Measurements from ENCODE around the gene RNASE11. TPM values are rescaled to one million over a fixed set of nuclear protein-coding genes. Genes with fewer than 3 reads are reported as not detected.
"Not testable (repeated sequence)": the region's sequence is repeated elsewhere in the genome, so short reads cannot be mapped to it uniquely, and the experiment has no call there.

RNASE11 gene
- total RNA-seq, 5 donors from 2014 or later (not counting 1 experiment from before 2014, with no cell fraction given), result not detected

- Mint-ChIP-seq H3K36me3 (peaks cover 5% of the 10 kb centered on the region), H3K27ac (no peak overlapping the region), H3K4me3 (no peak overlapping the region), H3K9me3 (peaks cover 0 to 12% (median 4%) of the 10 kb centered on the region in 3 donors), H3K4me1 (peaks cover 10 to 12% (median 11%) of the 10 kb centered on the region in 3 donors), H3K27me3 (peaks cover 0 to 3% of the 10 kb centered on the region in 2 donors)
- H3K36me3 ChIP-seq (ENCODE audit: control insufficient read depth in 2 of 2, extremely low read depth in 1 of 2, insufficient read depth in 1 of 2, low read length in 1 of 2), result no peaks in the 10 kb centered on the region
- CTCF ChIA-PET, result no interaction called here
- ATAC-seq (replicated peaks in 1 of 4) (no peak), DNase-seq (no peak)
- no peak overlapping the region for H3K27ac ChIP-seq (ENCODE audit: low read length)
- no peaks in the 10 kb centered on the region for H3K9me3 ChIP-seq
- no peaks in the 10 kb centered on the region for H3K27me3 ChIP-seq (replicated peaks in 1 of 2; ENCODE audit: control insufficient read depth in 2 of 2, extremely low read depth in 1 of 2, insufficient read depth in 2 of 2, low read length in 1 of 2)
- POLR2A ChIA-PET, result no interaction called here
- no peaks in the 10 kb centered on the region for H3K4me1 ChIP-seq (ENCODE audit: control insufficient read depth in 1 of 2, extremely low read depth in 1 of 2, insufficient read depth in 2 of 2, low read length in 2 of 2)
- 100% methylated on average over 2 of the region's 3 CpGs for whole genome bisulfite sequencing (ENCODE audit: insufficient coverage)
- no peak overlapping the region for H3K4me3 ChIP-seq (ENCODE audit: control insufficient read depth in 1 of 2, extremely low read depth in 1 of 2, low read length in 1 of 2)
Observed at GRCh38 chr14:20568393-20568792, 19.4 kb downstream of the RNASE11 start.

- H3K4me3 Mint-ChIP-seq; H3K36me3 Mint-ChIP-seq; CTCF ChIA-PET; H3K27ac Mint-ChIP-seq; ATAC-seq (replicated peaks in 1 of 4); DNase-seq; H3K27me3 ChIP-seq (replicated peaks in 1 of 2; ENCODE audit: control insufficient read depth in 2 of 2, extremely low read depth in 1 of 2, insufficient read depth in 2 of 2, low read length in 1 of 2); H3K9me3 ChIP-seq; H3K27me3 Mint-ChIP-seq; H3K27ac ChIP-seq (ENCODE audit: low read length); POLR2A ChIA-PET; H3K36me3 ChIP-seq (ENCODE audit: control insufficient read depth in 2 of 2, extremely low read depth in 1 of 2, insufficient read depth in 1 of 2, low read length in 1 of 2); H3K4me3 ChIP-seq (ENCODE audit: control insufficient read depth in 1 of 2, extremely low read depth in 1 of 2, low read length in 1 of 2); H3K4me1 ChIP-seq (ENCODE audit: control insufficient read depth in 1 of 2, extremely low read depth in 1 of 2, insufficient read depth in 2 of 2, low read length in 2 of 2): not testable (repeated sequence)
- H3K4me1 Mint-ChIP-seq, result peaks cover 10 to 12% (median 11%) of the 10 kb centered on the region in 3 donors
- H3K9me3 Mint-ChIP-seq, result peaks cover 0 to 12% (median 4%) of the 10 kb centered on the region in 3 donors
- WGBS (ENCODE audit: insufficient coverage), result 100% methylated on average over 1 of the region's 1 CpG
Observed at GRCh38 chr14:20567199-20567598, 20.6 kb downstream of the RNASE11 start.

- CTCF ChIA-PET, result no interaction called here
- WGBS (ENCODE audit: insufficient coverage), result 96% methylated on average over 2 of the region's 2 CpGs
Observed at GRCh38 chr14:20564501-20564997, 23.3 kb downstream of the RNASE11 start.

GRCh38 chr14:20563971-20564370, 23.8 kb downstream of the RNASE11 start:
- Histone ChIP-seq H3K4me3 (ENCODE audit: control insufficient read depth in 1 of 2, extremely low read depth in 1 of 2, low read length in 1 of 2) (no peak overlapping the region), H3K9me3 (no peaks in the 10 kb centered on the region), H3K27ac (ENCODE audit: low read length) (no peak overlapping the region), H3K36me3 (ENCODE audit: control insufficient read depth in 2 of 2, extremely low read depth in 1 of 2, insufficient read depth in 1 of 2, low read length in 1 of 2) (no peaks in the 10 kb centered on the region), H3K4me1 (ENCODE audit: control insufficient read depth in 1 of 2, extremely low read depth in 1 of 2, insufficient read depth in 2 of 2, low read length in 2 of 2) (no peaks in the 10 kb centered on the region), H3K27me3 (replicated peaks in 1 of 2; ENCODE audit: control insufficient read depth in 2 of 2, extremely low read depth in 1 of 2, insufficient read depth in 2 of 2, low read length in 1 of 2) (no peaks in the 10 kb centered on the region)
- H3K4me3 Mint-ChIP-seq, result no peak overlapping the region
- H3K27ac Mint-ChIP-seq, result no peak overlapping the region
- ATAC-seq (replicated peaks in 1 of 4) (no peak), DNase-seq (no peak)
- WGBS (ENCODE audit: insufficient coverage), result no CpG with 5 or more reads among the region's 1 CpG
- ChIA-PET CTCF (no interaction called here), POLR2A (interaction anchor here in 1 of 2 donors (0.5 to 0.6 kb wide), 2 partner anchors 140 to 205 kb away, joined by 3 to 8 read pairs; no protein-coding TSS in a partner anchor)
- peaks cover 5% of the 10 kb centered on the region for H3K36me3 Mint-ChIP-seq
- peaks cover 0 to 6% (median 4%) of the 10 kb centered on the region in 3 donors for H3K9me3 Mint-ChIP-seq
- H3K4me1 Mint-ChIP-seq, result peaks cover 10 to 12% (median 11%) of the 10 kb centered on the region in 3 donors
- H3K27me3 Mint-ChIP-seq, result peaks cover 3 to 6% of the 10 kb centered on the region in 2 donors

More at GRCh38 chr14:20564501-20564997, 23.3 kb downstream of the RNASE11 start:
- no peak for DNase-seq
- Mint-ChIP-seq H3K27ac (no peak overlapping the region), H3K4me1 (peaks cover 10 to 12% (median 11%) of the 10 kb centered on the region in 3 donors), H3K36me3 (peaks cover 5% of the 10 kb centered on the region), H3K4me3 (no peak overlapping the region), H3K9me3 (peaks cover 0 to 8% (median 4%) of the 10 kb centered on the region in 3 donors), H3K27me3 (peaks cover 0 to 6% of the 10 kb centered on the region in 2 donors)
- Histone ChIP-seq H3K4me3 (ENCODE audit: control insufficient read depth in 1 of 2, extremely low read depth in 1 of 2, low read length in 1 of 2) (no peak overlapping the region), H3K27me3 (replicated peaks in 1 of 2; ENCODE audit: control insufficient read depth in 2 of 2, extremely low read depth in 1 of 2, insufficient read depth in 2 of 2, low read length in 1 of 2) (no peaks in the 10 kb centered on the region), H3K4me1 (ENCODE audit: control insufficient read depth in 1 of 2, extremely low read depth in 1 of 2, insufficient read depth in 2 of 2, low read length in 2 of 2) (no peaks in the 10 kb centered on the region), H3K9me3 (no peaks in the 10 kb centered on the region), H3K27ac (ENCODE audit: low read length) (no peak overlapping the region), H3K36me3 (ENCODE audit: control insufficient read depth in 2 of 2, extremely low read depth in 1 of 2, insufficient read depth in 1 of 2, low read length in 1 of 2) (no peaks in the 10 kb centered on the region)
- ATAC-seq (replicated peaks in 1 of 4), result no peak
- POLR2A ChIA-PET, result no interaction called here

DNA sequence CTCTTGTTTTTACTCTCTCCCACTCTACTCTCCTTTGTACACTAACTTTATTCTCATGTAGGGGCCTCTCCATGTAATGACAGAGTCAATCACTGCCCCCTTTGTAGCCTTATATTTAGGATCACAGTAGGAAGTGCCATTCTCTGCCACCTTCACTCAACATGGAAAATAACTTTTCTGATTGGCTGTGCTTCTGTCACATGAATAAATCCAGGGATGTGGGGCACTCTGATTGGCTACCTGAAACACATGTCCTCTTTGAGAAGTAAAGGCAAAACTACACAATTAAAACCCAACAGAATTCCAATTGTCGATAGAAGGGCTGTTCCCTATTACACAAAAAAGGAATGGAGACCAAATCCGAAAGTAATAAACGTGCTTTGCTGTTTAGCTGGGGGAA, 26.8 kb downstream of the RNASE11 start, which contains the start of gene RNASE9:
RNASE9 (minus strand) TSS at position 87 of the 400 bp plus-strand sequence.
- no peak for ATAC-seq (replicated peaks in 1 of 4)
- no peaks in the 10 kb centered on the region for H3K27me3 ChIP-seq (replicated peaks in 1 of 2; ENCODE audit: control insufficient read depth in 2 of 2, extremely low read depth in 1 of 2, insufficient read depth in 2 of 2, low read length in 1 of 2)
- H3K4me3 Mint-ChIP-seq, result no peak within 1 kb of the TSS
- POLR2A ChIA-PET, result no interaction called here
- WGBS (ENCODE audit: insufficient coverage), result no CpG with 5 or more reads among the region's 3 CpGs
- no peaks in the 10 kb centered on the region for H3K4me1 ChIP-seq (ENCODE audit: control insufficient read depth in 1 of 2, extremely low read depth in 1 of 2, insufficient read depth in 2 of 2, low read length in 2 of 2)
- no peak within 1 kb of the TSS for H3K27ac ChIP-seq (ENCODE audit: low read length)
- CTCF ChIA-PET, result no interaction called here
- no peak for DNase-seq
- H3K27ac Mint-ChIP-seq, result no peak within 1 kb of the TSS
- H3K27me3 Mint-ChIP-seq, result peaks cover 6 to 7% of the 10 kb centered on the region in 2 donors
- no peak within 1 kb of the TSS for H3K4me3 ChIP-seq (ENCODE audit: control insufficient read depth in 1 of 2, extremely low read depth in 1 of 2, low read length in 1 of 2)
- H3K36me3 Mint-ChIP-seq, result no peaks in the 10 kb centered on the region
- no peaks in the 10 kb centered on the region for H3K9me3 Mint-ChIP-seq
- H3K4me1 Mint-ChIP-seq, result no peaks in the 10 kb centered on the region
- H3K36me3 ChIP-seq (ENCODE audit: control insufficient read depth in 2 of 2, extremely low read depth in 1 of 2, insufficient read depth in 1 of 2, low read length in 1 of 2), result no peaks in the 10 kb centered on the region
- H3K9me3 ChIP-seq, result no peaks in the 10 kb centered on the region

- Histone ChIP-seq H3K27me3 (replicated peaks in 1 of 2; ENCODE audit: control insufficient read depth in 2 of 2, extremely low read depth in 1 of 2, insufficient read depth in 2 of 2, low read length in 1 of 2) (no peaks in the 10 kb centered on the region), H3K36me3 (ENCODE audit: control insufficient read depth in 2 of 2, extremely low read depth in 1 of 2, insufficient read depth in 1 of 2, low read length in 1 of 2) (no peaks in the 10 kb centered on the region), H3K4me1 (ENCODE audit: control insufficient read depth in 1 of 2, extremely low read depth in 1 of 2, insufficient read depth in 2 of 2, low read length in 2 of 2) (no peaks in the 10 kb centered on the region), H3K4me3 (ENCODE audit: control insufficient read depth in 1 of 2, extremely low read depth in 1 of 2, low read length in 1 of 2) (no peak overlapping the region), H3K9me3 (no peaks in the 10 kb centered on the region), H3K27ac (ENCODE audit: low read length) (no peak overlapping the region)
- Mint-ChIP-seq H3K4me3 (no peak overlapping the region), H3K27me3 (peaks cover 5 to 7% of the 10 kb centered on the region in 2 donors), H3K9me3 (no peaks in the 10 kb centered on the region), H3K27ac (no peak overlapping the region), H3K36me3 (no peaks in the 10 kb centered on the region), H3K4me1 (no peaks in the 10 kb centered on the region)
- ATAC-seq (replicated peaks in 1 of 4), result no peak
- ChIA-PET CTCF (no interaction called here), POLR2A (no interaction called here)
- 60% methylated on average over 1 of the region's 2 CpGs for WGBS (ENCODE audit: insufficient coverage)
- DNase-seq, result no peak
Observed at GRCh38 chr14:20559461-20559904, 28.3 kb downstream of the RNASE11 start.

GRCh38 chr14:20557212-20557542, 30.6 kb downstream of the RNASE11 start:
- ATAC-seq (replicated peaks in 1 of 4), result no peak
- H3K27ac ChIP-seq (ENCODE audit: low read length), result no peak overlapping the region
- H3K4me3 Mint-ChIP-seq, result no peak overlapping the region

More at GRCh38 chr14:20557212-20557542, 30.6 kb downstream of the RNASE11 start:
- Histone ChIP-seq H3K9me3 (no peaks in the 10 kb centered on the region), H3K27me3 (replicated peaks in 1 of 2; ENCODE audit: control insufficient read depth in 2 of 2, extremely low read depth in 1 of 2, insufficient read depth in 2 of 2, low read length in 1 of 2) (no peaks in the 10 kb centered on the region), H3K4me1 (ENCODE audit: control insufficient read depth in 1 of 2, extremely low read depth in 1 of 2, insufficient read depth in 2 of 2, low read length in 2 of 2) (no peaks in the 10 kb centered on the region), H3K4me3 (ENCODE audit: control insufficient read depth in 1 of 2, extremely low read depth in 1 of 2, low read length in 1 of 2) (no peak overlapping the region), H3K36me3 (ENCODE audit: control insufficient read depth in 2 of 2, extremely low read depth in 1 of 2, insufficient read depth in 1 of 2, low read length in 1 of 2) (no peaks in the 10 kb centered on the region)
- CTCF ChIA-PET, result no interaction called here
- WGBS (ENCODE audit: insufficient coverage), result no CpG with 5 or more reads among the region's 2 CpGs
- no peaks in the 10 kb centered on the region for H3K4me1 Mint-ChIP-seq
- H3K27me3 Mint-ChIP-seq, result peaks cover 5 to 7% of the 10 kb centered on the region in 2 donors
- DNase-seq, result no peak
- no peaks in the 10 kb centered on the region for H3K36me3 Mint-ChIP-seq
- no peak overlapping the region for H3K27ac Mint-ChIP-seq
- no peaks in the 10 kb centered on the region for H3K9me3 Mint-ChIP-seq
- POLR2A ChIA-PET, result no interaction called here
